ENCODE data around the gene GOLGB1.
A peak's percentile ranks its signal among the peaks of the same experiment; 100 is the strongest.
"Not testable (repeated sequence)": the region's sequence is repeated elsewhere in the genome, so short reads cannot be mapped to it uniquely, and the experiment has no call there.

Gene GOLGB1

GRCh38 chr3:121749276-121750086 is at the start of gene GOLGB1:
Gene GOLGB1 (minus strand): TSS chr3:121749741. CDS start chr3:121730971, 18,770 bp downstream.
- DNase-seq (ENCODE audit: low spot score) = peak; percentile 100

GRCh38 chr3:121796970-121797369 is 47.4 kb upstream of the GOLGB1 start:
- DNase-seq (ENCODE audit: low spot score) = no peak

- DNase-seq (ENCODE audit: low spot score) = no peak
Measured at GRCh38 chr3:121794264-121794983, 44.9 kb upstream of the GOLGB1 start.

GRCh38 chr3:121793078-121793477 is 43.5 kb upstream of the GOLGB1 start:
- no peak for DNase-seq (ENCODE audit: low spot score)

- DNase-seq (ENCODE audit: low spot score) = no peak
Measured at GRCh38 chr3:121786485-121786884, 36.9 kb upstream of the GOLGB1 start.

- DNase-seq (ENCODE audit: low spot score) = not testable (repeated sequence)
Measured at GRCh38 chr3:121782784-121783183, 33.2 kb upstream of the GOLGB1 start.

GRCh38 chr3:121781611-121782010 is 32.1 kb upstream of the GOLGB1 start:
- DNase-seq (ENCODE audit: low spot score) = no peak

- DNase-seq (ENCODE audit: low spot score) = not testable (repeated sequence)
Measured at GRCh38 chr3:121775095-121775494, 25.6 kb upstream of the GOLGB1 start.

- no peak for DNase-seq (ENCODE audit: low spot score)
Measured at GRCh38 chr3:121769246-121769645, 19.7 kb upstream of the GOLGB1 start.

- DNase-seq (ENCODE audit: low spot score) = no peak
Measured at GRCh38 chr3:121768452-121768851, 18.9 kb upstream of the GOLGB1 start.

- DNase-seq (ENCODE audit: low spot score) = no peak
Measured at GRCh38 chr3:121759541-121760202, 10.1 kb upstream of the GOLGB1 start.

GRCh38 chr3:121758727-121759450 is 9.3 kb upstream of the GOLGB1 start:
- no peak for DNase-seq (ENCODE audit: low spot score)

- DNase-seq (ENCODE audit: low spot score) = no peak
Measured at GRCh38 chr3:121757812-121758545, 8.4 kb upstream of the GOLGB1 start.

- no peak for DNase-seq (ENCODE audit: low spot score)
Measured at GRCh38 chr3:121757087-121757811, 7.7 kb upstream of the GOLGB1 start.

- DNase-seq (ENCODE audit: low spot score) = no peak
Measured at GRCh38 chr3:121752772-121753171, 3.2 kb upstream of the GOLGB1 start.

- DNase-seq (ENCODE audit: low spot score) = no peak
Measured at GRCh38 chr3:121752261-121752660, 2.7 kb upstream of the GOLGB1 start.

GRCh38 chr3:121750087-121750415 is 510 bp upstream of the GOLGB1 start:
- no peak for DNase-seq (ENCODE audit: low spot score)

- no peak for DNase-seq (ENCODE audit: low spot score)
Measured at GRCh38 chr3:121748680-121749275, 763 bp downstream of the GOLGB1 start.

- no peak for DNase-seq (ENCODE audit: low spot score)
Measured at GRCh38 chr3:121747976-121748375, 1.6 kb downstream of the GOLGB1 start.

- DNase-seq (ENCODE audit: low spot score) = not testable (repeated sequence)
Measured at GRCh38 chr3:121743106-121743505, 6.4 kb downstream of the GOLGB1 start.

Data from Ammon's horn (tissue), 1 donor.